Brain microvascular endothelial cell (primary cell): ENCODE data around the gene VAV2.

Experiments used
- DNase-seq: peaks from one replicate; pipeline ENCODE4 v3.0.0-alpha.2; 2020
- H3K27ac ChIP-seq: fragments of 250-450 bp; sonication (Bioruptor Pico); 2 replicates; pipeline ENCODE4 v1.5.1; 2020; ENCODE audit warnings: mild to moderate bottlenecking, moderate library complexity
- H3K27me3 ChIP-seq: fragments of 250-450 bp; sonication (Bioruptor Pico); replicated peaks from 2 replicates; pipeline ENCODE4 v1.5.1; 2020; ENCODE audit warnings: mild to moderate bottlenecking
- H3K36me3 ChIP-seq: fragments of 250-450 bp; sonication (Bioruptor Pico); replicated peaks from 2 replicates; pipeline ENCODE4 v1.5.1; 2020; ENCODE audit warnings: mild to moderate bottlenecking
- H3K4me3 ChIP-seq: 2 replicates; pipeline ENCODE4 v1.5.1; 2011; ENCODE audit warnings: low read depth, mild to moderate bottlenecking, control low read depth, low read length, moderate library complexity
- CTCF ChIP-seq: IDR thresholded peaks from 2 replicates; pipeline ENCODE4 v1.5.1; 2011; ENCODE audit warnings: low read depth, mild to moderate bottlenecking, moderate library complexity, low read length, control low read depth, inconsistent platforms; ENCODE audit errors: missing control alignments
- in situ Hi-C: cut with HindIII; loops from 2 replicates; pipeline ENCODE4 v1.10.0; 2017; ENCODE audit warnings: low sequenced_read_pairs, low pct_ligation_motif_present

VAV2 gene

DNA sequence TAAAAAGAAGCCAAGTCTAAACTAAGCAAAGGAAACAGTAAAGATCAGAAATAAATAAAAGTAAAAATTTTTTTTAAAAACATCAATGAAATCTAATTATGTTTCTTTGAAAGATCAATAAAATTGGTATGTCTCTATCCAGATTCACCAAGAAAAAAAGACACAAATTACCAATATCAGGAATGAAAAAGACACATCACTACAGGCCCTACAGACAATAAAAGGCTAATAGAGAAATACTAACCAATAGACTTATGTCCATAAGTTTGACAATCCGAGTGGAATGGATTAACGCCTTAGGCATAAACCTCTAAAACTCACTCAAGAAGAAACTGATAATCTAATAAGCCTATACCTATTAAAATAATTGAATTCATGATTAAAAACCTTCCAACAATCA, 45.5 kb upstream of the VAV2 start:
- no peak for DNase-seq
- Histone ChIP-seq H3K27me3 (no peaks in the 10 kb centered on the region), H3K36me3 (peaks cover 46% of the 10 kb centered on the region), H3K4me3 (no peak overlapping the region), H3K27ac (no peak overlapping the region)
- in situ Hi-C loops, result no loop called here
- no peak for TF ChIP-seq CTCF

DNA sequence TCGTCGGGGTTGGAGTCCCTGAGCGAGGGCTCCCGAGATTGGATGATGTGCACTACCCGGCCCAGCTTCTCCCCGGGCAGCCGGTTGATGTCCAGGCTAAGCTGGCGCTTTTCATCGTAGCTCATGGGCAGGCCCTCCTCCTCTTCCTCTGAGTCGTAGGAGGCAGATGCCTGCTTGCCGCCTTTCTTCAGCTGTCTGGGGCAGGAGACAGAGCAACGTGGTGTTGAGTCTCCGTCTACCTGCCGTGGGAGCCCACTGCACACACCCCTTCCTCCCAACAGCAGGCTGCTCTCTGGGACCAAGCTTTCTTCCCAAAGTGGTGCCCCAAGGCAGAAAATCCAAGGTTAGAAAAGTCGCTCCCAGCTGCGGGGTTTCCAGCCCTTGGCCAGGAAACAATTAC, 44.0 kb upstream of the VAV2 start:
- Histone ChIP-seq H3K27ac (no peak overlapping the region), H3K36me3 (peaks cover 50% of the 10 kb centered on the region), H3K27me3 (no peaks in the 10 kb centered on the region), H3K4me3 (no peak overlapping the region)
- no peak for DNase-seq
- no peak for TF ChIP-seq CTCF
- in situ Hi-C loops, result no loop called here

DNA sequence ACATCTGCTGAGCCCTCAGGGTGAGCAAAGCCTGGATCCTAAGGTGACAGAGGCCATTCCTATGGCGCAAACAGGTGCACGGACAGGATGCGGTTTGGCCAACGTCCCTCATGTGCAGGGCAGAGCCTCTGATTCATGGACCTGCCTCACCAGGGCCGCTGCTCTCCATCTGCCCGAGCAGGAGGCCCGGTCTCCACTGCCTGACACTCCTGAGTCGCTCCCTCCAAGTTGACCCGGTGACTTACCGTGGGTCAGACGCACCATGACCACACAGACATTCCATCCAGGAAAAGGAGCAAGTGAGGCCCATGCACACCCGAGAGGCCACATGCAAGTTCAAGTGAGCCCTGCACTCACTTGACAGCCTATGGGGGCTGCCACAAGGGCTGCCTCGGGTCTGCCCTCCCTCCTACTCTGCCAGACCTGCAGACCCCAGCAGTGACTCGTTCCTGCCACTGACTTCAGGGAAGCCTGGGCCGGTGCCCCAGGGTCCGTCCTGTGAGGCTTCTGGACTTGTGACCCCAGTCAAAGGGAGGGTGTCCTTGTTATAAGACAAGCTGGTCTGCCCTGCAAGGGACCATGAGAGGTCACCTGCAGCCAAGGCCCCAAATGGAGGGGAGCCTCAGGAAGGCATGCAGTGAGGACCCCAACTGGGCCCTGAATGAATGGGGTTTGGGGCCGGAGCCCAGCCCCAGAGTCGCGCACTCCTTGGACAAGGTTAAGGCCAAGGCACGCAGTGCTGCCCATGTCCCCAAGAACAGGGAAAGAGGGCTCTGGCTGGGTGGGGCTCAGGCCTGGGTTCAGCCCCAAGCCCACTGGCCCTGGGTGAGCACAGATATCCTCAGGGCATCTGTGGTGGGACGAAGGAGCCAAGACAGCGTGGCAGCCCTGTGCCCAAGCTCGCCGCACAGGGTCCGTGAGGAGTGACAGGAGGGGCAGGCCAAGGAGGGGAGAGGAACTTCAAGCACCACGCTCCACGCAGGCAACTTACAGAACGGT, 43.2 kb upstream of the VAV2 start:
- TF ChIP-seq CTCF, result no peak
- H3K27ac ChIP-seq, result no peak overlapping the region
- in situ Hi-C loops, result no loop called here
- DNase-seq, result no peak
- no peak overlapping the region for H3K4me3 ChIP-seq
- peaks cover 55% of the 10 kb centered on the region for H3K36me3 ChIP-seq
- no peaks in the 10 kb centered on the region for H3K27me3 ChIP-seq

GRCh38 chr9:134034215-134035040, 42.3 kb upstream of the VAV2 start:
- no peak overlapping the region for H3K4me3 ChIP-seq
- TF ChIP-seq CTCF, result no peak
- H3K27ac ChIP-seq, result no peak overlapping the region
- no peak for DNase-seq
- in situ Hi-C loops, result no loop called here
- H3K36me3 ChIP-seq, result peaks cover 49% of the 10 kb centered on the region
- H3K27me3 ChIP-seq, result no peaks in the 10 kb centered on the region

GRCh38 chr9:134033516-134034214, 41.5 kb upstream of the VAV2 start:
- no peak for DNase-seq
- in situ Hi-C loops, result no loop called here
- Histone ChIP-seq H3K4me3 (no peak overlapping the region), H3K27ac (no peak overlapping the region), H3K36me3 (peaks cover 46% of the 10 kb centered on the region), H3K27me3 (no peaks in the 10 kb centered on the region)
- no peak for TF ChIP-seq CTCF
